Measurements from ENCODE around the gene ZSCAN22.

DNA sequence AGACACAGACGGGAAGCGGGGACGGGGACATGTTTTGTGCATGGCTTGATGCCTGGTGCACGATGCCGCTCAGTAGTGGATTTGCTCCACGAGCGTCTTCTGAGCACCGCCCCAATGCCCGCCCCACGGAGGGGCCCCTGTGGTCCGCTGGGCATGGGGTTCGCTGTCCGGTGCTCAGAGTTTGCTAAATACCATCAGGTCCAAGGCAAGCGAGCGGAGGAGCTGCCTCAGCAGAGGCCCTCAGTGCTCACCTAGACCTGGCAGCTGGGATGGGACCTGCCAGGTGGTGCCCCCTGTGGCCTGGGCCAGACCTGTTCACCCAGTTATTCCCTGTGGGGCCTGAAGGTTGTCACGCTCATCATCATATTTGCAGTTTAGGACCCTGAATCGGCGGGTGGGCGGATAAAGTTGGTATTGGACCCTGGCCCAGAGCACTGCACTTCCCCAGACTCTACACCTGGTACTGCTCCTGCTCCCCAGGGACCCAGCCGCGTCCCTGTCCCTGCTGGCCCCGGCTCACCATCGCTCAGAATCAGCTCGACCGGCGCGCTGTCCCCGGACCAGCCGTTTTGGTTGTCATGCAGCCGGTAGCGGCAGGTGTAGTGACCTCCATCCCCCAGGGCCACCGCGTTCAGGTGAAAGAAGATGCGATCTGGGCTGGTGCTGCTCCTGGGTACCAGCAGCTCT, 24.2 kb downstream of the ZSCAN22 start:
- TF ChIP-seq CTCF (IDR thresholded peaks at IDR 0.05; ENCODE audit: poor library complexity, severe bottlenecking) = no peak
- no peak for TF ChIP-seq REST (IDR thresholded peaks at IDR 0.05; ENCODE audit: borderline replicate concordance)
- no peak for TF ChIP-seq EP300 (conservative IDR thresholded peaks at IDR 0.05; ENCODE audit: poor library complexity, severe bottlenecking)
- TF ChIP-seq POLR2AphosphoS5 (IDR thresholded peaks at IDR 0.05) = no peak

Measured in neural cell (in vitro differentiated cells).